Stimulated activated CD4-positive, alpha-beta T cell treated with anti-CD3 and anti-CD28 coated beads, Interleukin-15, amount 100 ng/mL, for 48 hours (primary cell): ENCODE measurements around the gene TREX2.
"Not testable (repeated sequence)": the region's sequence is repeated elsewhere in the genome, so short reads cannot be mapped to it uniquely, and the experiment has no call there.

ENCODE experiments used
- DNase-seq, 2 donors: peaks; one replicate each; pipeline ENCODE4 v3.0.0-alpha.2; 2020; ENCODE audit warnings: low read depth in 2 of 2

The TREX2 gene

DNA sequence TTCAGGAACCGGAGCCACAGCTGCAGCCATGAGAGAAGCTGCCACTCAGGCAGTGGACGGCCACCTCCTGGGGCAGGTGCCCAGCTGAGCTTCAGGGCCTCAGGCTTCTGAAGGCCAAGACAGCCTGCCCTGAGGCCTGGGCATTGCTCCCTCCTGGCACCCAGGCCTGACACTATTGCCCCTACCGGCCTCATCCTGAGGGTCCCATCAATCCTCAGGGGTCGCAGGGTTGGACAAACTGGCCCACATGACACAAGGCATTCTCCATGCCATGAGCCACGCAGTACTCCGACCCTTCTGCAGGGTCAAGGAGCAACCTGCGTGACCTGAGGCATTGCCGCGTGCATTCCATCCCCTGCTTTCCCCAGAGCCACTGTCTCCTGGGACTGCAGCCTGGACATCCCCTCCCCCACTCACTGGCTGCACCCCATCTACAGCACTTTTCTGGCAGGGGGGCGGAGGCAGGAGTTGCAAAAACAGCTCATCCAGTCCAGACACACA, 37.6 kb downstream of the TREX2 start:
- DNase-seq, result no peak

GRCh38 chrX:153407736-153408135, 38.1 kb downstream of the TREX2 start:
- DNase-seq, result no peak

GRCh38 chrX:153406903-153407302, 39.0 kb downstream of the TREX2 start:
- DNase-seq, result no peak

GRCh38 chrX:153406011-153406410, 39.8 kb downstream of the TREX2 start:
- DNase-seq, result no peak

DNA sequence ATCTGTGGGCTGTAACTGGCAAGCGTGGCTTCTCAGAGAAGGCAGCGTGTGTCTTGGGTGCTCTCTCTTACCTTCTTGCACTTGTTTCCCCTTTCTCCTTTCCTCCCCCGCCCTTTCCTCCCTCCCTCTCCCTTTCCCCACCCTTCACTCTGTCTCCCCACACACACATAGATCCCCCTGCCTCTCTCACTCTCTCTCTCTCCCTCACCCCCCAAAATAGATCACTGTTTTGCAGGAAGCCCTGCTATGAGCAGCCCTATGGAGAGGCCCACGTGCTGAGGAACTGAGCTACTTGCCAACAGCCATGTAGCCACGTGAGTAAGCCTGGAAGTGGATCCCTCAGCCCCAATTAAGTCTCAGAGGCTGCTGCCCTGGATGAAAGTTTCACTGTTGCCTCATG, 40.4 kb downstream of the TREX2 start:
- DNase-seq, result no peak

DNA sequence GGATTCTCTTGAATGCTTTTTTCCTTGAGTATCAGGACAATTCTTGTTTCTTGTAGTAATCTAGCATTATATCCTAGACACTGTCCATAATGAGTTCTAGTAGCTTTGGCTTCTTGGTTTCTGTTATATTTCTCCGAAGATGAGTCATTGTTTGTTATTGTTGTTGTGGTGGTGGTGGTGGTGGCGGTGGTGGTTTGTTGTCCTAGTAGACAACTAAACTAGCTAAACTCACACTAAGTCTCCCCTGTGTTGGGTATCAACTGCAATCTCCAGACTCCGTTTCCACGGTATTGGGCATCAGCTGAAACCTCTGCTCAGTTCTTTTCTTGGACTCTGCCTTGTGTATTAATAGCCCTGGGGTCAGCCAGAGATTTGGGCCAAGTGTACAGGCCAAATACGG, 41.5 kb downstream of the TREX2 start:
- not testable (repeated sequence) for DNase-seq

DNA sequence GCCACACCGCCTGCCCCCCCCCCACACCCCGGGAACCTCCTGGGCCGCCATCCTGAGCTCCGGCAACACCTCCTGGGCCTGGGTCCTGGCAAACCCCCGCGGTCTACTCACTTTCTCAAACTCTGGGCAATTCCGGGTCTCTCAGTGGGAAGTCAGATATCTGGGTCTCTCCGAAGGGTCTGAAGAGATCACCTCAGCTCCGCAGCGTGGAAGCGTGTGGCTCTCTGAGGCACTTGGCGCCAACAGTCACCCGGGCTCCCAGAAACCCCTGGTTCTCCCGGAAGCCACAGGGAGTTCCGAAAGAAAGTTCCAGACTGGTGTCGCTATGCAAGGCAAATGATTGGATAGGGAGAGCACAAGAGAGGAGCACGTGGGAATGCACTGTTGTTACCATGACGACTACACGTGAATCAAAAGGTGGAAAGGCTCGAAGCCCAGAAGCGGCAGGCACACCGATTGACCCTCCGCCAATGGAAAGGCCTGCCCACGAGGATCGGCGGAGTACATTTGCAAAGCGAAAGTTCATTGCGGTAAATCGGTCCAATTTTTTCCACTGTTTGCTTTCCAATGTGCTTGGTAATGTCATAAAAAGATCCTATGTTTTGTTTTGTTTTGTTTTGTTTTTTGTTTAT, 44.6 kb downstream of the TREX2 start, which contains the start of gene PNMA6E:
Gene PNMA6E (minus strand): TSS at position 218 of the 632 bp plus-strand sequence. CDS start 2,501 bp downstream, outside the sequence.
- DNase-seq, result no peak

- DNase-seq, result peak in 1 of 2 donors; percentile 61
These were observed 45.4 kb downstream of the TREX2 start for GRCh38 chrX:153400146-153401132.

- no peak for DNase-seq
These were observed 47.4 kb downstream of the TREX2 start for GRCh38 chrX:153398275-153398960.

- no peak for DNase-seq
These were observed 48.4 kb downstream of the TREX2 start for GRCh38 chrX:153397256-153397960.

DNA sequence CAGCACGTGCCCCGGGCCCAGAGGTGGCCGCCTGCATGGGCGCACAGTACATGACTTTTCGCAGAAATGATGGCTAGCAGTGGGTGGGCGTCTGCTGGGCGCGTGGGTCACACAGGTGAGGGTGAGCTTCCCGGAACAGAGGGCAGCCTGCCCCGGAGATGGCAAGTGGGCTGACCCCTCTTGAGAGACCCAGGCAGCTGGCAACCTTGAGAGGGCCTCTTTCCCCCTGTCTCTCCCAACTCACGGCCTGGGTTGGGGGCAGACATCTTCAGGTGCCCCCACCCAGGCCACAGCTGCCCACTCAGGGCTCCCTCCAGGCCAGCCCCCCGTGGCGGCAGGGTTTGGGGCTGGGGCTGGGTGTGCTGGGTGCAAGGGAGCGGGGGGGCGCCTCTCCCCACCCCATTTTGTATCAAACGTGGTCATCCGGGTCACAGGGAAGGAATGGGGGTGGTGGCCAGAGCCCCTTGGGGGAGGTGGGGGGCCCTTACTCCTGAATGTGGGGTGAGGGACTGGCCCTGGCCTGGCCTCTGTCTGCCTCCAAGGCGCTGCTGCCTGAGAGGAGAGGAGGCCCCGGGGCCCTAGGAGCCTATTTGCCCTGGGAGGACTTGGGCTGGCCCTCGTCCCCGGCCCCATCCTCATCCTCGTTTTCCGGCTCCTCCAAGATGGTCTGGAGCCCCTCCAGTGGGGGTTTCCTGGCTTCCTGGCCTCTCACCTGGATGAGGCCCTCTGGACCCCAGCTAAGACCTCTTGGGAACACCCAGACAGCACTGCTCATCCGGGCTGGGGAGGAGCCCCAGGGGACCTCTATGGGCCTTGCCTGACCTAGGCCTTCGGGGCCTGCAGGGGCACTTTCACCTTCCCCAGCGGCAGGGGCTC, 49.3 kb downstream of the TREX2 start:
- DNase-seq, result no peak

DNA sequence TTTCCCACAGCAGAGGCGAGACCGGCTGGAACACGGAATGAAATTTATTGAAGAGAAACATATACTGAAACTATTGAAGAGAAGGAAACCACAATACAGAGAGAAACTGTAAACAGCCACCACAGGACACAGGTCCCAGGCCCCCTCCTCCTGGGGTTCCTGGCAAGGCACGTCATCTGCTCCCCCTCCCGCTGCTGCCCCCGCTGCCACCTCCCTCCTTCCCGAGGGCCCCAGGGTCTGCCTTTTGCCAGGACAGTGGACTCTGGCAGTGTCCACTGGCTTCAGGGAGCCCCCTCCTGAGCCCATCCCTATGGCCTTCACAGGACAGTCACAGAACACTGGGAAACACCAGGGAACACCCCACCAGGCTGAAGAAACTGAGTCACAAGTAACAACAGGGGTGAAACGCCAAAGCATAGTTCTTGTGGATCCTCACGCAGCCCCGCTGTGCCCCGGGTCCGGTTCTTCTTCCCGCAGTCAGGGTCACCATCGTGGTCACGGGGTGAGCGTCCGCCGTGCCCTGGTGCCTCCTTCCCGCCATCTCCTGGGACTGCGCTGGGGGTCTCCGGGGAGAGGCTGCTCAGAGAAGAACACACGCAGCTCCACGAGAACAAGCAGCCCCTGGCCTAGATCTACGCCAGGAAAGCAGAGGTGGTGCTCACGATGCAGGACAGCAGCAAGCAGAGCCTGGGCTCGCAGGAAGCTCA, 50.1 kb downstream of the TREX2 start:
- DNase-seq, result no peak

DNA sequence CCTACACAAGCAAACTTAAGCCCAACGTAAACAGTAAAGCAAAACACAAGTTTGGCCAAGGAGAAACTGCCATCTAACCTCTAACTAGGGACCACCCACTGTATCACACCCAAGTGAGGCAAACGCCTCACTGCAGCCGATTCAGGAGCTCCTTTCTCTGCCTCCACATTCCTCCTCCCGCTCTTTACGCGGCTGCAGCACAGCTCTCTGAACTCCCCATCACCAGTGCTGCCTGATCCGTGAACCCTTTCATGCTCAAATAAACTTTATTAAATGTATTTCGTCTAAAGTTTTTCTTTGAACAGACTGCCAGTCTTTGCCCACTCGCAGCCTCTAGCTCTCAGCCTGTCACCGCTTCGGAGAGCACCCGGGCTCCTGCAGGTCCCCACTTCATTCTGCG, 51.2 kb downstream of the TREX2 start:
- no peak for DNase-seq
